Ramos (cell line): ENCODE data around the gene CDC42.
"Not testable (repeated sequence)": the region's sequence is repeated elsewhere in the genome, so short reads cannot be mapped to it uniquely, and the experiment has no call there.

ENCODE experiments used
- in situ Hi-C: fragments of 300-500 bp; cut with MboI; formaldehyde crosslinking; loops from one replicate; pipeline ENCODE4 v1.14.3; 2022; ENCODE audit warnings: low sequenced_read_pairs; ENCODE audit not compliant: unreplicated experiment

The CDC42 gene

DNA sequence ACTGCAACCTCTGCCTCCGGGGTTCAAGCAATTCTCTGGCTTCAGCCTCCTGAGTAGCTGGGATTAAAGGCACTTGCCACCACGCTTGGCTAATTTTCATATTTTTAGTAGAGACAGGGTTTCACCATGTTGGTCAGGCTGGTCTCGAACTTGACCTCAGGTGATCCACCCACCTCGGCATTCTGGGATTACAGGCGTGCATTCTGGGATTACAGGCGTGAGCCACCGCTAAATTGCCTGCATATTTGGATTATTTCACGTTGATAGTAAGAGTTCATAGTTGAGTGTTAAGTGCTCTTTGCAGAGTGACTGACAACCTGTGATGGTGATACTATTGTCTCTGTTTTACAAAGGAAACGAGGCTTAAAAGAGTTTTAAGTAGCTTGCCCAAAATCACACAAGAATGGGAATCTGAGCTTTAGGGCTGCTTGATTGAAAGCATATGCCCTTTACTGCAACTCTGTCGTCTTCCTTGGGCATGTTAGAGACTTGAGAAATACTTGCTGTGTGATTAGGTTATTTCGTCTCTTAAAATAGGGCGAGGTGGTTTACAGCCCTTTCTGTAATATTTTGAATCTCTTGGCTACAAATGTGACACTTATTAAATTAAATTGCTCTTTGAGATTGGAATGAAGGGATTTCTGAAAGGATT is 12.4 kb downstream of the CDC42 start:
- in situ Hi-C loops: no loop called here

DNA sequence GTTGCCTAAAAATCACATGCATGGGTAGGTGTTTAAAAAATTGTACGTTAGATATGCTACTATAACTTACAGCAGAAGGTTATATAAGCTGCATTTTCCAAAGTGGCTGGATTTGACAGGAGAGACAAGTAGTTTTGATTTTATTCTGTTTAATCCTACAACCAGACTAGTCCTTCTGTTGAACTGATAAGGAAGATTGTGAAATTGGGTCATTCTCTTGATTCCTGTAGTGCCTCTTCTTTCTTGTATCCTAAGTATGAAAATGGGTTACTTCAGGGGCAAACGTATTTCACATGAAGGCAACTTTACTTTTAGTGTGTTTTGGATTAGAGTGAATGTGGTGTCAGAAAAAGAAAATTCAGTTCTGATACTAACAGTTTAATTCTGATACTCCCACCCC is 19.0 kb downstream of the CDC42 start:
- in situ Hi-C loops: no loop called here

GRCh38 chr1:22074803-22075202 is 22.3 kb downstream of the CDC42 start:
- in situ Hi-C loops: no loop called here

GRCh38 chr1:22075718-22076117 is 23.2 kb downstream of the CDC42 start:
- in situ Hi-C loops: no loop called here

GRCh38 chr1:22076346-22076745 is 23.8 kb downstream of the CDC42 start:
- in situ Hi-C loops: no loop called here

DNA sequence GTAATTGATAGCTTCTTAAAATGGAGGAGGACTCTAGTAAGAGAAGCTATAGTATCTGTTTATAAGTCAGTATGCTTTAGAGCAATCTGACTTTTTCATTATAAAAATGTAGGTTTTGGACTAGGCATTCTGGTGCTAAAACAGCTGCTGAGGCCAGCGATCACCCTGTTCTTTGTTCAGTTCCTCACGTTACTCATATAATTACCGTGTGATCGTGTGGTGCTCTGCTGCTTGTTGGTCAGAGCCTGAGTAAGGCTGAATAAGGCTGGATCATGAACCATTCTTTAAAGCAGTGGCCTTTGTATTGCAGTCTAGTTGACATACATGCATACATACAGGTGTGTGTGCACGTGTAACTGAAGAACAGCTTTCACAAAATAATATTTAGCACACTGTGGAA is 25.2 kb downstream of the CDC42 start:
- in situ Hi-C loops: no loop called here

GRCh38 chr1:22078133-22078532 is 25.6 kb downstream of the CDC42 start:
- in situ Hi-C loops: no loop called here

DNA sequence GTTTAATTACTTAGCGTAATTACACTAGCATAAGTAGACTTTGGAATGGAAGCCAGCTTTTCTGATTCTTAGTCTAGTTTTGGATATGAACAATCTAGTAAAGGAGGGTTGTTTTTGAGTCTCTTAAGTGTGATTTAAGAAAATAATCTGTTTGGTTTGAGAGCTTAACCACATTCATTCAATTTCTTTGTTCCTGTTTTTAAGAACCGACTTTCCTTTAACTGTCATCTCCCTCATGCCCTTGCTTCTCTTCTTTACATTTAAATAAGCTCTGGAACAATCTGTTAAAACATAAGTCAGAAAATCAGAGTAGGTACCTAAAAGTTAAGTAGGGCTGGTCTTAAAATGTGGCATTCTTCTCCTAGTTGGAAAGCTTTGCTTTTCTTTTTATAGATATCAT is 27.7 kb downstream of the CDC42 start:
- in situ Hi-C loops: no loop called here

- in situ Hi-C loops: no loop called here
Measured at GRCh38 chr1:22088331-22088730, 35.8 kb downstream of the CDC42 start.

DNA sequence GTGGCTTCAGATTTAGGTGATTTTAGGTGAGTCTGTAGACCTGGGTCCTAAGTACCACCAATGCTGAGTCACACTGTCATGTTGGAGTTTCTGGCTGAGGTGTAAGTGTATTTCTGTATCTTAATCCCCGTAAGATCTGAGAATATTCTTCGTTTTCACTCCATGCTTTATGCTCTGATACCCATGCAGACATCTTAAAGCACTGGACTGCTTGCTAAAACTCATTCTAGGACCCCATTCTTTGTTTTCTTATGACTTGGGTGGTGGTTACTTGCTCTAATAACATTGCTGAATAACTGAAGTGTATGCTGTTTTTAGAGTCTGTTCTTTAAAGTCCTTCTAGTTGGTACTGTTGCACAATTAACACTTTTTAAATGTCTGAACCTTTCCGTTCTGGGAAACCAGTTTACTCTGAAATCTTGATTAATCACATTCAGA is 36.6 kb downstream of the CDC42 start:
- in situ Hi-C loops: no loop called here

- in situ Hi-C loops: no loop called here
Measured at GRCh38 chr1:22089787-22090186, 37.3 kb downstream of the CDC42 start.

DNA sequence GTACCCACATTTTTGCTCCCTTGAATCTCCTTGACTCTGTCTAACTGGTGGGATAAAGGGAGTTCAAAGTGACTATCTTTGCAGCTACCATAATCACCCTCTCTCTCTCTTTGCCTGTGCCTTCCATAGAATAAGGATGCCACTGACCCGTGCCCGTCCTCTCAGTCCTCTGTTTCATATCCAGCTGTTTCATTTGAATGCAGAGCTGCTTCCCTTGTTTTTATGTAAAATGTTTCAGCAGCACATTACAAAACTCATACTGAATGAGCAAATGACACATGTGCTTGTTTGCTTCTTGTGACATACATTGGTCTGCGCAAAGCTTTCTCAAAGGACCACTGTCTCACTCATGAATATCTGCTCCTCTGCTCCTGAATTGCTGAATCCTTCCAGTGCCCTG is 38.4 kb downstream of the CDC42 start:
- in situ Hi-C loops: no loop called here

- in situ Hi-C loops: not testable (repeated sequence)
Measured at GRCh38 chr1:22092026-22092768, 39.7 kb downstream of the CDC42 start.

DNA sequence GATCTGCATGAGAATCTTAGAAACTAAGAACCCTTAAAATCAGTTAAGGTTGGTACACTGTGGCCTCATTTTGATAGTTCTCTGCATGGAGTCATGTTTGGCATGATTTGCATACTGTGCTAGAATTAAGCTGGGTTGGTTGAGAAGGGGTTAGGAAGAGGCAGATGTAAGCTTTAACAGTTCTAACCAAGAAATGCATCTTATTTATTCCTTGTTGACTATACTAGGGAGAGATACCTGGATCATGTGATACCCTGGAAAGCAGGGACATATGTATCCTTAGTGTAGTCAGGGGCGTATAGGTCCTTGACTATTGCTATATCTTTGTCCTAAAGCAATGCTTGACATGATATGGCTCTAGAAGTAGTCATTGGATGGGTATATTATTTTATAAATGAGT is 41.0 kb downstream of the CDC42 start:
- in situ Hi-C loops: no loop called here

DNA sequence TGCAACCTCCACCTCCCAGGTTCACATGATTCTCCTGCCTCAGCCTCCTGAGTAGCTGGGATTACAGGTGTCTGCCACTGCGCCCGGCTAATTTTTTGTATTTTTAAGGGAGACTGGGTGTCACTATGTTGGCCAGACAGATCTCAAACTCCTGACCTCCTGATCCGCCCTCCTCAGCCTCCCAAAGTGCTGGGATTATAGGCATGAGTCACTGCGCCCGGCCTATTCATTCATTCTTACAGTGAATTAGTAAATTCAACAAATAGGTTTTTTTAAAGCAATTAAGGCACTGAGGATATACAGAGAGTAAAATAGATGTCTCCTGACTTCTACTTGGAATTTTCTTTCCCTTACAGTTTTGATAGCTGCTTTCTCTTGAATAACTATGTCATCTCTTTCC is 43.5 kb downstream of the CDC42 start:
- in situ Hi-C loops: no loop called here

DNA sequence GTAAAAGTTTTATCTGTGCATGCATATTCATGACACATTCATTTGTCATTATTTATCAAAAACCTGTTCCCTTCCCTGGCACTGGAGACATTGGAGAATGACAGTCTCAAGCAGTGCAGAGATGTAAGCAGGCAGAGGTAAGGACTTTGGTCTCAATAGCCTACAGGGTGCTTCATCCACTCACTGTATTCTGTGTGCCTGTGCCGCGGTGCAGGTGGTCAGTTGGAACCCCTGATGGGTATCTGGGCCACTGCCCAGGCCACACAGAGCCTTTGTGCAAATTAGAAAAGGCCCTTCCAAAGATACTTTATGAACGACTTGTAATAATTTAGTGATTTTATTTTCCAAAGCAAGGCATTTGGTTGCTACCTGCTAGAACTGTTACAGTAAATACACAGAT is 44.0 kb downstream of the CDC42 start:
- in situ Hi-C loops: no loop called here

DNA sequence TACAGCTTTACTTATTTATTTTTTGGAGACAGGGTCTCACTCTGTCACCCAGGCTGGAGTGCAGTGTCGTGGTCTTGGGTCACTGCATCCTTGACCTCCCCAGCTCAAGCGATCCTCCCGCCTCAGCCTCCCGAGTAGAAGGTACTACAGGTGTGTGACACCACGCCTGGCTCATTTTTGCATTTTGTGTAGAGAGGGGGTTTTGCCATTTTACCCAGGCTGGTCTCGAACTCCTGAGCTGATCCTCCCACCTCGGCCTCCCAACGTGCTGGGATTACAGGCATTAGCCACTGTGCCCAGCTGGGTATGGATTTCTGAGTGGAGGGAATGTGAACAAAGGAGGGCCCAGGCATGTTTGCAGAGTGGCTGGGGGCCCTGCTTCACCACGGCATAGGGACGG is 46.2 kb downstream of the CDC42 start:
- in situ Hi-C loops: no loop called here

GRCh38 chr1:22100168-22100567 is 47.7 kb downstream of the CDC42 start:
- in situ Hi-C loops: no loop called here

GRCh38 chr1:22101199-22101598 is 48.7 kb downstream of the CDC42 start:
- in situ Hi-C loops: no loop called here

- in situ Hi-C loops: no loop called here
Measured at GRCh38 chr1:22101995-22102394, 49.5 kb downstream of the CDC42 start.

DNA sequence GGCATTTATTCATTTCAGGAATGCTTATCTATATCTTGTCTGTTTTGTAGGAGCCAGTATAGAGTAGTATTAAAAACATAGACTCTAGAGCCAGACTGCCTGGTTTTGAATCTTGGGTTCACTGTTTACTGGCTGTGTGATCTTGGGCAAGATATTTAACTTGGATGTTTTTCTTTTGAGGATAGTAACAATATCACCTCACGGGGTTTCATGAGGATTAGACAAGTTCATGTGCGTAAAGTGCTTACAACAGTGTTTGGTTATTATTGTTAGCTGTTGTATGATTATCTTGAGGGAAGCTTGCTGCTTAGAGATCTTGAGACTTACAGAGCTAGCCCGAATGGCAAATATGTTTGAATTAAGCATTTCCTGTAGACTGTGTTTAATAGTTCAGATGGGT is 50.2 kb downstream of the CDC42 start:
- in situ Hi-C loops: no loop called here

- in situ Hi-C loops: no loop called here
Measured at GRCh38 chr1:22104094-22104493, 51.6 kb downstream of the CDC42 start.
